ENCODE measurements around the gene RFFL. TPM values are rescaled to one million over a fixed set of nuclear protein-coding genes. Genes with fewer than 3 reads are reported as not detected.

RFFL gene
- total RNA-seq, 4 donors from 2014 or later, result 13.2 to 18.9 (median 18.1) TPM

DNA sequence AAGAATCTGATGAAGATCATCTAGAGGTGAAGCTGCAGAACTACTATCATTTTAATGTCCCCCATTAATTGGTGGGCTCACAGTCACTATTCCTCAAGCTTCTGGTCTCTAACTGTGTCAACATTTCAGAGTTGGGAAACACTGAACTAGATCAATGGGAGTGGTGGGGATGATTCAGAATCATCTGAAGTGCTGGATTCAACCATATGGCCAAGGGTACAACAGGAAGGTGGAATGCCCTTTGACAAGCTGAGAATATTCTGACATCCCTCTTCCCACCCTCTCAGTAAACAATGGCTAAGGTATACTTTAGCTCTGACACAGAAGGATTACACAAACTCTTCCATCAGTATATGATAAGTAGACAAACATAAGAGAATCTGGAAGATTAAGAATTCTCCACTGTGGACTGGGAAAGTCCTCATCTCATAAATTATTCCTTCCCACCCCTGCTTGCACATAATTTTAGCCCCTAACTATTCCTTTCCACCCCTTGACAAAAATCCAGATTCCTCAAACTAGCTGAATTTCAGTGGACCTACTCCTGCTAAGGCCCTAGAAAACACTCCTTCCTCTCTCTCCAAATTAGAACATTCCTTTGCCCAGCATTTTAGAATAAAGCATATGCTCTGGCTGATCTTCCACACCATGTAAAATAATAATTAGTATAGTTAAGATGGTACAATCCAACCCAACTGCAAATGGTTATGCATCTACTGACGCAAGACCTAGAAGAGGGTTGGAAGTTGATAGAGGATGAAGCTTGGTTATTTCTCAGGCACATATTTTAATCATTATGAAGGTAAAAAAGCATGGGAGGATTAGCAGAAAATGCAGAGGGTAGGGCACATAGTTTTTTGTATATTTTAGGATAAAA is 16.3 kb upstream of the RFFL start:
- TF ChIP-seq, protein P1, sequence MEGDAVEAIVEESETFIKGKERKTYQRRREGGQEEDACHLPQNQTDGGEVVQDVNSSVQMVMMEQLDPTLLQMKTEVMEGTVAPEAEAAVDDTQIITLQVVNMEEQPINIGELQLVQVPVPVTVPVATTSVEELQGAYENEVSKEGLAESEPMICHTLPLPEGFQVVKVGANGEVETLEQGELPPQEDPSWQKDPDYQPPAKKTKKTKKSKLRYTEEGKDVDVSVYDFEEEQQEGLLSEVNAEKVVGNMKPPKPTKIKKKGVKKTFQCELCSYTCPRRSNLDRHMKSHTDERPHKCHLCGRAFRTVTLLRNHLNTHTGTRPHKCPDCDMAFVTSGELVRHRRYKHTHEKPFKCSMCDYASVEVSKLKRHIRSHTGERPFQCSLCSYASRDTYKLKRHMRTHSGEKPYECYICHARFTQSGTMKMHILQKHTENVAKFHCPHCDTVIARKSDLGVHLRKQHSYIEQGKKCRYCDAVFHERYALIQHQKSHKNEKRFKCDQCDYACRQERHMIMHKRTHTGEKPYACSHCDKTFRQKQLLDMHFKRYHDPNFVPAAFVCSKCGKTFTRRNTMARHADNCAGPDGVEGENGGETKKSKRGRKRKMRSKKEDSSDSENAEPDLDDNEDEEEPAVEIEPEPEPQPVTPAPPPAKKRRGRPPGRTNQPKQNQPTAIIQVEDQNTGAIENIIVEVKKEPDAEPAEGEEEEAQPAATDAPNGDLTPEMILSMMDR (IDR thresholded peaks at IDR 0.05; ENCODE audit: low read depth), result no peak

DNA sequence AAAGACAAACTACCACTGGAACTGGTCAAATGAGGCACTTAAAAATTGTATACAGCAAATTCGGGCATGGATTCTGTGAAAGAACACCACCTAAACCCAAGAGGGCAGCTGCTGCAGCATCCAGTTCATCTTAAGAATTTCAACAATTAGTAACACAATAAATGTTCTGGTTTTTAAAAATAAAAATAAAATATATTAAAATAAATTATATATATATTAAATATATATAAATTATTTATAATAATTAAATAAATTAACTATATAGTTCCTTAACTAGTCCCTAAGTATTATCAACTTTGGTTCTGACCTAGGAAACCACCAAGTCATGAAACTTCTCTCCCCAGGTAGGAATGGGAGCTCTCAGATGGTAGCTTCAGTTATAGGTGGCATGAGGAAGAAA is 13.4 kb upstream of the RFFL start:
- TF ChIP-seq, protein P1 (IDR thresholded peaks at IDR 0.05; ENCODE audit: low read depth), result no peak

- TF ChIP-seq, protein P1 (IDR thresholded peaks at IDR 0.05; ENCODE audit: low read depth), result no peak
These were observed 11.5 kb upstream of the RFFL start for GRCh38 chr17:35074711-35075707.

DNA sequence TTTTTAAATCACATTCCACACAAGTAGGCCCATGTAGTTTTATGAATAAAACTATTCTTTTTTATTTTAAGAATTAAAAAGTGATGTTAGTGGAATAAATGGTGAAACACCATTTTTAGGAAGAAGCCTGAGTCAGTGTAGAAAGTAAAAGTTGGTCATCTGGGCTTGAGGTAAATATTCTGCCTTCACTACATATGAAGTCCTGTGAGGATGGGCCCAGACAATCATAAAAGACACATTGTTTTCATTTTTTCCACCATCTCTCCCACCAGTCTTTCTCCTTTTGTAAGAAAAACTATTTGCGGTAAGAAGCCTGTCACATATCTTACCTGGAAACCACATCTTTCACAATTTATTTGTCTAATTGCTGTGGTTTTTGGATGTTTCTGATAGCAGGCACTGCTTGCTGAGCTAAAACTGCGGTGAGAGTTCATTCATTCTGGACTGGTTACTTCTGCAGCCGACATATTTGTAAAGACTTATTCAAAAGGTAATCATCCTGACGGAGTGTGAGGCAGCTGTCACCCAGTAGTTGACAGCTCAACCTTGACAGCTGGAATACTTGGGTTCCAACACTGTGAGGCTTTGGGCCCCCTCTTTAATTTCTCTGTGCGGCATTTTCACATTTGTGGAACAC is 10.6 kb upstream of the RFFL start:
- TF ChIP-seq, protein P1 (IDR thresholded peaks at IDR 0.05; ENCODE audit: low read depth), result no peak

DNA sequence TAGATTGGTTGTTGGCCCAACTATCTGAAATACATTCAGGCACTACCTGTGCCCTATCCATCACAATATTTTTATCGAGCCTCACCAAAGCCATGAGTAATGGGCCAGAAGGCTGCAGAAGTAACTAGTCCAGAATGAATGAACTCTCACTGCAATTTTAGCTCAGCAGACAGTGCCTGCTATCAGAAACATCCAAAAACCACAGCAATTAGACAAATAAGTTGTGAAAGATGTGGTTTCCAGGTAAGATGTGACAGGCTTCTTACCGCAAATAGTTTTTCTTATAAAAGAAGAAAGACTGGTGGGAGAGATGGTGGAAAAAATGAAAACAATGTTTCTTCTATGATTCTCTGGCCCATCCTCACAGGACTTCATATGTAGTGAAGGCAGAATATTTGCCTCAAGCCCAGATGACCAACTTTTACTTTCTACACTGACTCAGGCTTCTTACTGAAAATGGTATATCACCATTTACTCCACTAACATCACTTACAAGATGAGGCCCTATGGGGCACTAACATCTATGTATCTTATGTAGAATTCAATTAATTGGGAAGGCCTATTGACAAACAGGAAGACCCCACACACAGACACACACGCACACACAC is 9.8 kb upstream of the RFFL start:
- TF ChIP-seq, protein P1 (IDR thresholded peaks at IDR 0.05; ENCODE audit: low read depth), result no peak

GRCh38 chr17:35069311-35069710 is 5.8 kb upstream of the RFFL start:
- TF ChIP-seq, protein P1 (IDR thresholded peaks at IDR 0.05; ENCODE audit: low read depth), result no peak

Measured in subcutaneous adipose tissue (tissue), 4 donors.